Hepatocyte (in vitro differentiated cells): ENCODE data around the gene DYRK4. TPM values are rescaled to one million over a fixed set of nuclear protein-coding genes. Genes with fewer than 3 reads are reported as not detected.

Source experiments
- DNase-seq: peaks from one replicate; pipeline ENCODE4 v3.0.0-alpha.2; 2016; ENCODE audit warnings: low spot score
- H2AFZ ChIP-seq: fragments of 200-600 bp; sonication (generic); 2 replicates; pipeline ENCODE4 v1.6.0; 2016; ENCODE audit warnings: antibody characterized with exemption, mild to moderate bottlenecking
- H3K27ac ChIP-seq: fragments of 200-600 bp; sonication (generic); 2 replicates; pipeline ENCODE4 v1.5.1; 2016; ENCODE audit warnings: mild to moderate bottlenecking
- H3K27me3 ChIP-seq: fragments of 200-600 bp; sonication (generic); 2 replicates; pipeline ENCODE4 v1.6.1; 2016
- H3K36me3 ChIP-seq: fragments of 200-600 bp; sonication (generic); replicated peaks from 2 replicates; pipeline ENCODE4 v1.5.1; 2016; ENCODE audit warnings: low read depth; ENCODE audit not compliant: insufficient read depth
- H3K4me1 ChIP-seq: fragments of 200-600 bp; sonication (generic); 2 replicates; pipeline ENCODE4 v1.5.1; 2016; ENCODE audit warnings: mild to moderate bottlenecking, moderate library complexity; ENCODE audit not compliant: insufficient read depth
- H3K4me2 ChIP-seq: fragments of 200-600 bp; sonication (generic); 2 replicates; pipeline ENCODE4 v1.6.0; 2016
- H3K4me3 ChIP-seq: fragments of 200-600 bp; sonication (generic); 2 replicates; pipeline ENCODE4 v1.5.1; 2016; ENCODE audit warnings: mild to moderate bottlenecking
- H3K79me2 ChIP-seq: fragments of 200-600 bp; sonication (generic); 2 replicates; pipeline ENCODE4 v1.6.0; 2017; ENCODE audit warnings: mild to moderate bottlenecking
- H3K9me2 ChIP-seq: fragments of 200-600 bp; sonication (generic); replicated peaks from 2 replicates; pipeline ENCODE4 v1.6.0; 2017; ENCODE audit warnings: mild to moderate bottlenecking; ENCODE audit not compliant: insufficient read depth
- H3K9me3 ChIP-seq: fragments of 200-600 bp; sonication (generic); 2 replicates; pipeline ENCODE4 v1.5.1; 2016; ENCODE audit warnings: low read depth, mild to moderate bottlenecking
- H4K20me1 ChIP-seq: fragments of 200-600 bp; sonication (generic); 2 replicates; pipeline ENCODE4 v1.6.0; 2016; ENCODE audit warnings: mild to moderate bottlenecking; ENCODE audit not compliant: insufficient read depth, poor library complexity, severe bottlenecking
- CTCF ChIP-seq: fragments of 200-600 bp; sonication (generic); IDR thresholded peaks from 2 replicates; pipeline ENCODE4 v1.5.1; 2016; ENCODE audit warnings: antibody characterized with exemption, mild to moderate bottlenecking; ENCODE audit not compliant: poor library complexity
- EZH2 ChIP-seq: fragments of 200-600 bp; sonication (generic); IDR thresholded peaks from 2 replicates; pipeline ENCODE4 v1.6.1; 2016; ENCODE audit warnings: antibody characterized with exemption, mild to moderate bottlenecking, borderline replicate concordance
- EZH2phosphoT487 ChIP-seq: fragments of 200-600 bp; sonication (generic); IDR thresholded peaks from one replicate; pipeline ENCODE4 v1.6.1; 2018; ENCODE audit warnings: antibody characterized with exemption, mild to moderate bottlenecking, low read depth, moderate library complexity; ENCODE audit not compliant: unreplicated experiment, severe bottlenecking
- WGBS: methylation state at CpG from one replicate; pipeline ENCODE4 v1.1.6; 2016; ENCODE audit warnings: low lambda C conversion rate; ENCODE audit errors: missing lambda C conversion rate; 5-methylcytosine and 5-hydroxymethylcytosine counted together
- polyA plus RNA-seq: library from polyadenylated mRNA; unstranded; fragments of >200 nt; fragmentation: Nextera tagmentation; extraction: Ambion mirVana; gene quantifications from 2 replicates; pipeline ENCODE4 v1.2.1, GENCODE V29; 2016
- total RNA-seq: library from RNA; depleted of rRNA; stranded (reverse); fragments of >200 nt; gene quantifications from 2 replicates; pipeline ENCODE4 v1.2.3, GENCODE V29; 2014

DYRK4 gene
- total and polyA plus RNA-seq, 2 experiments from 2014 or later: 34.1 to 50.3 TPM

GRCh38 chr12:4645023-4645422 is 83.0 kb downstream of the DYRK4 start:
- Histone ChIP-seq H3K79me2 (peaks cover 9% of the 10 kb centered on the region), H3K9me2 (no peaks in the 10 kb centered on the region), H4K20me1 (no peaks in the 10 kb centered on the region), H3K4me3 (no peak overlapping the region), H2AFZ (no peak overlapping the region), H3K27ac (no peak overlapping the region), H3K9me3 (no peaks in the 10 kb centered on the region), H3K27me3 (no peaks in the 10 kb centered on the region), H3K4me2 (no peak overlapping the region), H3K36me3 (no peaks in the 10 kb centered on the region), H3K4me1 (peaks cover 9% of the 10 kb centered on the region)
- no peak for DNase-seq
- 93% methylated on average over 1 of the region's 1 CpG for WGBS
- TF ChIP-seq EZH2phosphoT487: no peak
- TF ChIP-seq CTCF: no peak
- TF ChIP-seq EZH2: no peak

- Histone ChIP-seq H3K9me2 (no peaks in the 10 kb centered on the region), H3K27ac (peak overlapping the region; percentile 95), H3K9me3 (no peaks in the 10 kb centered on the region), H3K4me2 (peak overlapping the region; percentile 80), H3K4me3 (peak overlapping the region; percentile 62), H3K36me3 (no peaks in the 10 kb centered on the region), H3K79me2 (peaks cover 39% of the 10 kb centered on the region), H3K27me3 (no peaks in the 10 kb centered on the region), H2AFZ (peak overlapping the region; percentile 82), H4K20me1 (no peaks in the 10 kb centered on the region), H3K4me1 (peaks cover 13% of the 10 kb centered on the region)
- TF ChIP-seq EZH2 (no peak), EZH2phosphoT487 (no peak), CTCF (no peak)
- DNase-seq: peak; percentile 16
- WGBS: 44% methylated on average over 4 of the region's 4 CpGs
Observed at GRCh38 chr12:4648104-4648500, 86.1 kb downstream of the DYRK4 start.

GRCh38 chr12:4648501-4649357 is 86.7 kb downstream of the DYRK4 start, which contains the start of the genes AKAP3 and NDUFA9:
TSS of gene AKAP3 (minus strand) at chr12:4649051. CDS start at chr12:4638196, 10,855 bp downstream.
TSS of gene NDUFA9 (plus strand) at chr12:4649114. CDS start at chr12:4649127, 13 bp downstream.
- TF ChIP-seq EZH2phosphoT487 (no peak), CTCF (no peak), EZH2 (no peak)
- Histone ChIP-seq H3K27ac (peak within 1 kb of the TSS; percentile 95), H3K79me2 (peaks cover 41% of the 10 kb centered on the region), H3K36me3 (no peaks in the 10 kb centered on the region), H2AFZ (peak within 1 kb of the TSS; percentile 82), H3K9me3 (no peaks in the 10 kb centered on the region), H4K20me1 (no peaks in the 10 kb centered on the region), H3K27me3 (no peaks in the 10 kb centered on the region), H3K9me2 (no peaks in the 10 kb centered on the region), H3K4me2 (peak within 1 kb of the TSS; percentile 85), H3K4me1 (peaks cover 13% of the 10 kb centered on the region), H3K4me3 (peak within 1 kb of the TSS; percentile 62)
- DNase-seq: peak; percentile 92
- WGBS: 1% methylated on average over 39 of the region's 39 CpGs
